GM19328 (cell line): ENCODE results near the gene DNER.

ENCODE experiments used
- ATAC-seq: cut with Tn5 transposase; IDR thresholded peaks from one replicate; pipeline ENCODE4 v1.9.1; 2021; ENCODE audit warnings: mild to moderate bottlenecking, moderate library complexity; ENCODE audit not compliant: unreplicated experiment

The DNER gene

GRCh38 chr2:229572507-229573271, 141.7 kb downstream of the DNER start:
- ATAC-seq, result no peak

GRCh38 chr2:229571243-229571642, 143.1 kb downstream of the DNER start:
- no peak for ATAC-seq

GRCh38 chr2:229566370-229566769, 148.0 kb downstream of the DNER start:
- ATAC-seq, result no peak

GRCh38 chr2:229564300-229564907, 150.0 kb downstream of the DNER start:
- no peak for ATAC-seq

GRCh38 chr2:229563388-229563787, 151.0 kb downstream of the DNER start:
- ATAC-seq, result no peak

- no peak for ATAC-seq
These were observed 151.8 kb downstream of the DNER start for GRCh38 chr2:229562472-229563127.

- no peak for ATAC-seq
These were observed 154.4 kb downstream of the DNER start for GRCh38 chr2:229559986-229560385.

- ATAC-seq, result no peak
These were observed 161.3 kb downstream of the DNER start for GRCh38 chr2:229553091-229553490.

- no peak for ATAC-seq
These were observed 171.0 kb downstream of the DNER start for GRCh38 chr2:229543176-229543873.

GRCh38 chr2:229539628-229540027, 174.7 kb downstream of the DNER start:
- no peak for ATAC-seq

- no peak for ATAC-seq
These were observed 182.8 kb downstream of the DNER start for GRCh38 chr2:229531594-229531993.

- no peak for ATAC-seq
These were observed 183.9 kb downstream of the DNER start for GRCh38 chr2:229530434-229530833.

GRCh38 chr2:229528846-229529245, 185.5 kb downstream of the DNER start:
- ATAC-seq, result no peak

GRCh38 chr2:229526951-229527350, 187.4 kb downstream of the DNER start:
- no peak for ATAC-seq

- ATAC-seq, result no peak
These were observed 189.6 kb downstream of the DNER start for GRCh38 chr2:229524799-229525198.

GRCh38 chr2:229523663-229524062, 190.7 kb downstream of the DNER start:
- ATAC-seq, result no peak

- ATAC-seq, result no peak
These were observed 192.8 kb downstream of the DNER start for GRCh38 chr2:229521576-229521975.

- ATAC-seq, result no peak
These were observed 193.7 kb downstream of the DNER start for GRCh38 chr2:229520691-229521096.

- ATAC-seq, result no peak
These were observed 194.5 kb downstream of the DNER start for GRCh38 chr2:229519655-229520430.

GRCh38 chr2:229514273-229514895, 200.0 kb downstream of the DNER start:
- ATAC-seq, result no peak
